Skeletal muscle satellite cell (primary cell): ENCODE results near the gene PTOV1.

ENCODE experiments used
- H3K27me3 ChIP-seq: 2 replicates; pipeline ENCODE4 v1.7.0; 2013; ENCODE audit warnings: low read length; ENCODE audit not compliant: control insufficient read depth, insufficient read depth
- H3K36me3 ChIP-seq: 2 replicates; pipeline ENCODE4 v1.7.0; 2013; ENCODE audit warnings: mild to moderate bottlenecking, control low read depth, low read length; ENCODE audit not compliant: insufficient read depth
- H3K4me1 ChIP-seq: 2 replicates; pipeline ENCODE4 v1.7.0; 2013; ENCODE audit warnings: low read length; ENCODE audit not compliant: control insufficient read depth, insufficient read depth
- H3K4me2 ChIP-seq: 2 replicates; pipeline ENCODE4 v1.7.0; 2013; ENCODE audit warnings: mild to moderate bottlenecking, low read length
- H3K4me3 ChIP-seq: 2 replicates; pipeline ENCODE4 v1.7.0; 2013; ENCODE audit warnings: low read length
- H3K9ac ChIP-seq: 2 replicates; pipeline ENCODE4 v1.7.0; 2013; ENCODE audit warnings: mild to moderate bottlenecking, low read depth, low read length, moderate library complexity
- H3K9me3 ChIP-seq: replicated peaks from 2 replicates; pipeline ENCODE4 v1.7.0; 2013; ENCODE audit warnings: mild to moderate bottlenecking, control low read depth, low read length

The PTOV1 gene

GRCh38 chr19:49857061-49857837 lies 6.3 kb downstream of the PTOV1 start:
- Histone ChIP-seq H3K9me3 (no peaks in the 10 kb centered on the region), H3K4me2 (no peak overlapping the region), H3K36me3 (peaks cover 63% of the 10 kb centered on the region), H3K4me1 (peaks cover 42% of the 10 kb centered on the region), H3K27me3 (no peaks in the 10 kb centered on the region), H3K9ac (no peak overlapping the region), H3K4me3 (no peak overlapping the region)

- peaks cover 37% of the 10 kb centered on the region for H3K4me1 ChIP-seq
- H3K9ac ChIP-seq = no peak overlapping the region
- H3K9me3 ChIP-seq = no peaks in the 10 kb centered on the region
- H3K36me3 ChIP-seq = peaks cover 67% of the 10 kb centered on the region
- no peak overlapping the region for H3K4me3 ChIP-seq
- H3K27me3 ChIP-seq = no peaks in the 10 kb centered on the region
- no peak overlapping the region for H3K4me2 ChIP-seq
Observed at GRCh38 chr19:49857838-49858087, 6.8 kb downstream of the PTOV1 start.

- Histone ChIP-seq H3K36me3 (peaks cover 72% of the 10 kb centered on the region), H3K9ac (peak overlapping the region; percentile 4), H3K4me2 (peak overlapping the region; percentile 25), H3K9me3 (no peaks in the 10 kb centered on the region), H3K4me1 (peaks cover 34% of the 10 kb centered on the region), H3K27me3 (no peaks in the 10 kb centered on the region), H3K4me3 (no peak overlapping the region)
Observed at GRCh38 chr19:49858088-49858985, 7.4 kb downstream of the PTOV1 start.

GRCh38 chr19:49859682-49860335 lies 8.8 kb downstream of the PTOV1 start:
- H3K4me2 ChIP-seq = peak overlapping the region; percentile 30
- H3K9ac ChIP-seq = no peak overlapping the region
- peaks cover 34% of the 10 kb centered on the region for H3K4me1 ChIP-seq
- no peaks in the 10 kb centered on the region for H3K27me3 ChIP-seq
- H3K36me3 ChIP-seq = peaks cover 85% of the 10 kb centered on the region
- H3K9me3 ChIP-seq = no peaks in the 10 kb centered on the region
- no peak overlapping the region for H3K4me3 ChIP-seq

- no peak overlapping the region for H3K9ac ChIP-seq
- peaks cover 81% of the 10 kb centered on the region for H3K36me3 ChIP-seq
Observed at GRCh38 chr19:49860336-49861102, 9.6 kb downstream of the PTOV1 start.

GRCh38 chr19:49861107-49861506 lies 10.1 kb downstream of the PTOV1 start:
- H3K9me3 ChIP-seq = no peaks in the 10 kb centered on the region
- no peaks in the 10 kb centered on the region for H3K27me3 ChIP-seq
- peaks cover 75% of the 10 kb centered on the region for H3K36me3 ChIP-seq
- H3K4me2 ChIP-seq = no peak overlapping the region
- H3K4me3 ChIP-seq = no peak overlapping the region
- H3K9ac ChIP-seq = no peak overlapping the region
- peaks cover 40% of the 10 kb centered on the region for H3K4me1 ChIP-seq

More at GRCh38 chr19:49860336-49861102, 9.6 kb downstream of the PTOV1 start:
- Histone ChIP-seq H3K4me3 (no peak overlapping the region), H3K4me1 (peaks cover 35% of the 10 kb centered on the region), H3K4me2 (no peak overlapping the region), H3K9me3 (no peaks in the 10 kb centered on the region), H3K27me3 (no peaks in the 10 kb centered on the region)

GRCh38 chr19:49861541-49862378 lies 10.8 kb downstream of the PTOV1 start:
- Histone ChIP-seq H3K4me2 (no peak overlapping the region), H3K9ac (no peak overlapping the region), H3K36me3 (peaks cover 70% of the 10 kb centered on the region), H3K4me1 (peaks cover 47% of the 10 kb centered on the region), H3K4me3 (no peak overlapping the region), H3K27me3 (no peaks in the 10 kb centered on the region), H3K9me3 (no peaks in the 10 kb centered on the region)

GRCh38 chr19:49862391-49863253 lies 11.7 kb downstream of the PTOV1 start:
- no peaks in the 10 kb centered on the region for H3K27me3 ChIP-seq
- H3K9me3 ChIP-seq = no peaks in the 10 kb centered on the region
- H3K4me1 ChIP-seq = peaks cover 44% of the 10 kb centered on the region
- no peak overlapping the region for H3K9ac ChIP-seq
- H3K4me2 ChIP-seq = no peak overlapping the region
- H3K36me3 ChIP-seq = peaks cover 62% of the 10 kb centered on the region
- H3K4me3 ChIP-seq = no peak overlapping the region

GRCh38 chr19:49863254-49863934 lies 12.4 kb downstream of the PTOV1 start:
- no peak overlapping the region for H3K4me3 ChIP-seq
- no peaks in the 10 kb centered on the region for H3K9me3 ChIP-seq
- peaks cover 37% of the 10 kb centered on the region for H3K4me1 ChIP-seq
- H3K36me3 ChIP-seq = peaks cover 54% of the 10 kb centered on the region
- no peaks in the 10 kb centered on the region for H3K27me3 ChIP-seq
- no peak overlapping the region for H3K9ac ChIP-seq
- H3K4me2 ChIP-seq = no peak overlapping the region
